NT2/D1 (cell line): ENCODE results near the gene CCNG2.
A peak's percentile ranks its signal among the peaks of the same experiment; 100 is the strongest.

Experiments used
- DNase-seq: peaks from one replicate; pipeline ENCODE4 v3.0.0-alpha.2; 2011; ENCODE audit warnings: low read depth, low spot score
- H3K27me3 ChIP-seq: 2 replicates; pipeline ENCODE4 v1.6.0; 2011; ENCODE audit warnings: mild to moderate bottlenecking; ENCODE audit not compliant: insufficient read length, insufficient read depth
- H3K36me3 ChIP-seq: 2 replicates; pipeline ENCODE4 v1.6.1; 2011; ENCODE audit warnings: mild to moderate bottlenecking, low read length, mixed read lengths; ENCODE audit not compliant: insufficient read depth, insufficient read length
- H3K4me1 ChIP-seq: 2 replicates; pipeline ENCODE4 v1.5.1; 2011; ENCODE audit not compliant: insufficient read depth, insufficient read length
- H3K4me3 ChIP-seq: 2 replicates; pipeline ENCODE4 v1.5.1; 2011; ENCODE audit warnings: low read depth; ENCODE audit not compliant: insufficient read length
- H3K9ac ChIP-seq: 2 replicates; pipeline ENCODE4 v1.6.0; 2011; ENCODE audit warnings: low read depth; ENCODE audit not compliant: insufficient read length
- H3K9me3 ChIP-seq: 2 replicates; pipeline ENCODE4 v1.5.1; 2011; ENCODE audit warnings: mild to moderate bottlenecking, low read length; ENCODE audit not compliant: insufficient read depth
- SUZ12 ChIP-seq: IDR thresholded peaks from 2 replicates; pipeline ENCODE4 v1.6.1; 2011; ENCODE audit not compliant: insufficient read length, insufficient read depth; ENCODE audit errors: extremely low read depth
- YY1 ChIP-seq: IDR thresholded peaks from 2 replicates; pipeline ENCODE4 v1.6.1; 2011; ENCODE audit not compliant: insufficient read length, insufficient read depth
- ZNF274 ChIP-seq: IDR thresholded peaks from 2 replicates; pipeline ENCODE4 v1.6.1; 2011; ENCODE audit warnings: mild to moderate bottlenecking, low read depth, low read length

Gene CCNG2

DNA sequence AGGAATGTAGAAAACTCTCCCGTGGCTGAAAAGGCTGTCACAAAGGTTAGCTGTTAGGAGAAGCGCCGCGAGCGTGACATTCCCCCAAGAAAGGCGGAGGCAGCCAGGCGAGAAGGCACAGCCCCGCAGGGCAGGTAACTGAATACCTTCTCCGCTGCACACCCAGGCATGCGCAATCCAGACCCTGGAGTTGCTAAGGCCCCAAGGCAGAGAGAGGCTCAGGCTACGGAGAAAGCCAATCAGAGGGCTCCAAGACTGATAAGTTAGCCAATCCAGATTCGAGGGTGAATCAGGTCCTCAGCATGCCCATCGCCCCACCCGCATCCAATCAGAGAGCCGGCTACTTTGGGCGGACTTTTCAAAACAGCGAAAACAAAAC is 485 bp upstream of the CCNG2 start:
- Histone ChIP-seq H3K9ac (peak overlapping the region; percentile 78), H3K9me3 (no peaks in the 10 kb centered on the region), H3K27me3 (no peaks in the 10 kb centered on the region), H3K36me3 (peaks cover 6% of the 10 kb centered on the region), H3K4me3 (peak overlapping the region; percentile 91), H3K4me1 (no peaks in the 10 kb centered on the region)
- DNase-seq, result peak; percentile 96
- TF ChIP-seq SUZ12, result no peak
- no peak for TF ChIP-seq YY1
- no peak for TF ChIP-seq ZNF274

DNA sequence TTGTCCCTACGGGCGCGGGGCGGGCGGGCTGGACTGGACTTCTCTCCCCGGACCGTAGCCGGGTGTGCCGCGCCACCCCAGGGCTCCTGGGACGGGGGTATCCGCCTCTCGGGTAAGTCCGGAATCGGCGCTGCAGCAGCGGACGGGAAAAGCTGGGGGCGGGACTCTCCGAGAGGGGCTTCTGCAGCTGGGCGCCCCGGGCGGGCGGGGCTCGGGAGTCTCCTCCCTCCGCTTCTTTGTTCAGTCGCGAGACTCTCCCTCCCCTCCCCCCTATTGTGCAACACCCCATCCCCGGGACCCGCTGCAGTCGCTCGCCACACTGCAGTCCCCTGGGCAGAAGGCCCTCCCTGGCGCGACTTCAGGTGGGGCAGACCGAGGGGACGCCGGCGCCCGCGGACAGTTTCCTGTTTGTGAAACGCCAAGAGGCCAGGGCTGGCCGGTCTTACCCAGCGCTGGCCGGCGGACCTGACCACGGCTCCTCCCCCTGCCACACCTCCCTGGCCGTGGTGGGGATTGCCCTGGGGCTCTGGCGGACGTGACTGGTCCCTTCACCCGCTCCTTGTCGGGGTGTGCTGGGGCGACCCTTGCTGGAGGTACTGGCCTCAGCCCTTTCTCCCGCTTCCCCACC is 966 bp downstream of the CCNG2 start:
- peak overlapping the region; percentile 87 for H3K9ac ChIP-seq
- H3K9me3 ChIP-seq, result no peaks in the 10 kb centered on the region
- H3K4me3 ChIP-seq, result peak overlapping the region; percentile 91
- H3K36me3 ChIP-seq, result peaks cover 14% of the 10 kb centered on the region
- H3K4me1 ChIP-seq, result no peaks in the 10 kb centered on the region
- TF ChIP-seq YY1, result no peak
- no peak for TF ChIP-seq SUZ12
- TF ChIP-seq ZNF274, result no peak
- H3K27me3 ChIP-seq, result no peaks in the 10 kb centered on the region
- peak; percentile 60 for DNase-seq

DNA sequence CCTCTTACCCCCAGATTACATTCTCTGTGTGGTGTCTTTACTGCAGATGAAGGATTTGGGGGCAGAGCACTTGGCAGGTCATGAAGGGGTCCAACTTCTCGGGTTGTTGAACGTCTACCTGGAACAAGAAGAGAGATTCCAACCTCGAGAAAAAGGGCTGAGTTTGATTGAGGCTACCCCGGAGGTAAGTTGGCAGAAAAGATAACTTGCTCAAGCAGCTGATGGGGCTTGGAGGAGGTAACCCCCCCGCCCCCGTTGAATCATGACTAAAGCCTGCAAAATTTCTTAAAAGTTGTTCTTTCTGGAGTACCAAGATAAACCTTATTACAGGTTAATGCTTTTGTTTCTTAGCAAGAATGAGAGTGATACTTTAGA is 1.5 kb downstream of the CCNG2 start:
- Histone ChIP-seq H3K9me3 (no peaks in the 10 kb centered on the region), H3K27me3 (no peaks in the 10 kb centered on the region), H3K9ac (peak overlapping the region; percentile 63), H3K4me1 (no peaks in the 10 kb centered on the region), H3K36me3 (peaks cover 17% of the 10 kb centered on the region), H3K4me3 (peak overlapping the region; percentile 91)
- no peak for TF ChIP-seq SUZ12
- no peak for TF ChIP-seq YY1
- TF ChIP-seq ZNF274, result no peak
- DNase-seq, result no peak

DNA sequence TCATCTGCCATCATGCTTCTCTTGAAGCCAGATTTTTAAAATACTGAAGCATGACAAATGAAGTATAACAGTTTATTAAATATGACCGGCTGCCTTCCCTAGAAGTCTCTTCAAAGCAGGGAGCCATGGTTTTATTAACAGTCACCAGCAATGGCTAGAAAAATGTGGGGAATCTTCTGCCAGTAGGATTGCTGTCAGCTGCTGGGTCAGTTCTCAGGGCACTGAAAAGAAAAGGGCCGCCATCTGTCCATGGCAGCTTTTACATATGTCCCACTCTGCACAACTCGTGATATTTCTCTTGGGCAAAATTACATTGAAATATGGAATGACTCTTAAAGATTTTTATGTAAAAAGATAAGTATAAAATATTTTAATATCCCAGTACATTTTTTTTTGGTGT is 2.8 kb downstream of the CCNG2 start:
- Histone ChIP-seq H3K27me3 (no peaks in the 10 kb centered on the region), H3K9ac (no peak overlapping the region), H3K4me3 (no peak overlapping the region), H3K9me3 (no peaks in the 10 kb centered on the region), H3K4me1 (no peaks in the 10 kb centered on the region), H3K36me3 (peaks cover 23% of the 10 kb centered on the region)
- TF ChIP-seq SUZ12, result no peak
- no peak for TF ChIP-seq YY1
- no peak for TF ChIP-seq ZNF274
- DNase-seq, result no peak

DNA sequence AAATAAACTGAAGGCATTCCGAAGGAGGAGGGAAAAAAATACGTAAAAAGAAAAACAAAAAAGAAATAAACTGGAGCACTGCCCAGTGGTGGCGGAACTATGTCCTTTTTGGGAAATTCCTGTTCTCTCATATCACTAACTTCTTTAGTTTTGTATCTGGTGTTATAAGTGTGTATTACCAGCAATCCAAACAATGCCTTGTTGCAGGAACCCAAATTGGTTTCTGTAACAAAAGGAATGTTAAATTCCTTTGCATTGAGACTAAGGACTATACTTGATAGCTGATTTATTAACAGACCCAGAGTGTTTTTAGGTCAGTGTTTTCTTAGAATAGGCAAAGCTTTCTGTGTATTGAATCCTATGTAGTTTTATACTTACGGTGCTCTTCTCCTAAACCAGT is 6.6 kb downstream of the CCNG2 start:
- Histone ChIP-seq H3K4me1 (no peaks in the 10 kb centered on the region), H3K4me3 (no peak overlapping the region), H3K27me3 (no peaks in the 10 kb centered on the region), H3K36me3 (peaks cover 26% of the 10 kb centered on the region), H3K9ac (no peak overlapping the region), H3K9me3 (no peaks in the 10 kb centered on the region)
- no peak for TF ChIP-seq ZNF274
- no peak for TF ChIP-seq YY1
- TF ChIP-seq SUZ12, result no peak
- DNase-seq, result no peak

DNA sequence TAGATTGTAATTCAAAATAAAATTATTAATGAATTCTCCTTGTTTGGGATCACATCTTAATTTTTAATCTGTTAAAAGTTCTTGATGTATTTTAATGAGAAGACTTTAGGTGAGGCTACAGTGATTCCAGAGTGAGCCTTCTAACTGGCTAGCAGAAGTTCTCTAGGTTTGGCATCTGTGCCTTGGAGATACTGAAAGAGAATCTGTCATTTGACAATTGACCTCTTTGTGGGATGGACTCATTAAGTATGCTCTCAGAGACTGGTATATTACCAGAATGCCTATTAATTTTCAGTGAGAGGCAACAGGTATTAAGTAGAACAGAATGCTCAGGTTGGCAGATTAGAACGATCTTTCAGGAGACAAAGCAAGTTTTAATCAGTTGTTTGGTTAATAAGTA is 10.2 kb downstream of the CCNG2 start:
- TF ChIP-seq YY1 (no peak), ZNF274 (no peak)
- H3K27me3 ChIP-seq, result peaks cover 11% of the 10 kb centered on the region
- H3K4me3 ChIP-seq, result no peak overlapping the region
- H3K36me3 ChIP-seq, result peaks cover 13% of the 10 kb centered on the region
- H3K9me3 ChIP-seq, result no peaks in the 10 kb centered on the region; the same call in 1 of the 2 replicates
- DNase-seq, result no peak
- H3K9ac ChIP-seq, result no peak overlapping the region
- H3K4me1 ChIP-seq, result no peaks in the 10 kb centered on the region

DNA sequence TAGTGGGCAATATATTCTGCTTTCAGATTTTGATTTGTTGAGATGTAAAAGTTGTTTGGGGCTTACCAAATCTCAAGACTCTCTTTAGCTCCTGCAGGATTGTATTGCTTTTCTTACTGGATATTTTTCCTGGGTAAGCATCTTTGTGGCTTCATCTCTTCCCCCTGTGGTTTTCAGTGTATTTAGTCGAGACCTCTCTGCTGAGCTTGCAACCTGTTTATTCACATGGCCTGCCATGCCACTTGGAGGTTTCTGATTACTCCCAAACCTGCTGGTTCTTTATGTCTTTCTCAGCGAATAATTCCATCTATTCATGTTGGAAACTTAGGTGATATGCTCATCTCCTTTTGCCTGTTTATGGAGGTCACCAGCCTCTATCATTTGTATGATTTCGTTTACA is 10.9 kb downstream of the CCNG2 start:
- DNase-seq, result no peak
- Histone ChIP-seq H3K36me3 (peaks cover 12% of the 10 kb centered on the region), H3K4me3 (no peak overlapping the region), H3K9ac (no peak overlapping the region), H3K9me3 (no peaks in the 10 kb centered on the region; the same call in 1 of the 2 replicates), H3K4me1 (no peaks in the 10 kb centered on the region), H3K27me3 (peaks cover 18% of the 10 kb centered on the region)
- TF ChIP-seq ZNF274 (no peak), SUZ12 (no peak), YY1 (no peak)
